NK-92 (cell line): ENCODE results near the gene BIRC6.

Source experiments
- DNase-seq: peaks from one replicate; lab custom pipeline; 2025; ENCODE audit not compliant: unreplicated experiment; lab: John Stamatoyannopoulos, UW

BIRC6 gene

GRCh38 chr2:32375228-32375892 is 18.5 kb downstream of the BIRC6 start:
- DNase-seq = no peak

GRCh38 chr2:32376756-32377155 is 19.9 kb downstream of the BIRC6 start:
- DNase-seq = no peak

GRCh38 chr2:32377928-32378327 is 21.1 kb downstream of the BIRC6 start:
- no peak for DNase-seq

GRCh38 chr2:32379352-32379751 is 22.5 kb downstream of the BIRC6 start:
- DNase-seq = no peak

- no peak for DNase-seq
Measured at GRCh38 chr2:32383858-32384257, 27.0 kb downstream of the BIRC6 start.

GRCh38 chr2:32384529-32384928 is 27.7 kb downstream of the BIRC6 start:
- DNase-seq = no peak

GRCh38 chr2:32386739-32387138 is 29.9 kb downstream of the BIRC6 start:
- no peak for DNase-seq

GRCh38 chr2:32399221-32399620 is 42.4 kb downstream of the BIRC6 start:
- no peak for DNase-seq

GRCh38 chr2:32402091-32402490 is 45.3 kb downstream of the BIRC6 start:
- no peak for DNase-seq

- no peak for DNase-seq
Measured at GRCh38 chr2:32403782-32404181, 47.0 kb downstream of the BIRC6 start.

- DNase-seq = no peak
Measured at GRCh38 chr2:32404691-32405090, 47.9 kb downstream of the BIRC6 start.

GRCh38 chr2:32416519-32416918 is 59.7 kb downstream of the BIRC6 start:
- no peak for DNase-seq

GRCh38 chr2:32417659-32418058 is 60.8 kb downstream of the BIRC6 start:
- DNase-seq = no peak

GRCh38 chr2:32418778-32419177 is 62.0 kb downstream of the BIRC6 start:
- DNase-seq = no peak

- no peak for DNase-seq
Measured at GRCh38 chr2:32422133-32422532, 65.3 kb downstream of the BIRC6 start.

GRCh38 chr2:32423536-32423935 is 66.7 kb downstream of the BIRC6 start:
- no peak for DNase-seq

- no peak for DNase-seq
Measured at GRCh38 chr2:32424739-32425138, 67.9 kb downstream of the BIRC6 start.

- no peak for DNase-seq
Measured at GRCh38 chr2:32425719-32426141, 68.9 kb downstream of the BIRC6 start.

GRCh38 chr2:32427672-32428610 is 71.1 kb downstream of the BIRC6 start:
- DNase-seq = no peak

- DNase-seq = no peak
Measured at GRCh38 chr2:32430804-32431203, 74.0 kb downstream of the BIRC6 start.

- no peak for DNase-seq
Measured at GRCh38 chr2:32436150-32436549, 79.3 kb downstream of the BIRC6 start.

GRCh38 chr2:32442020-32442467 is 85.2 kb downstream of the BIRC6 start:
- no peak for DNase-seq
